HCT116 (cell line): ENCODE data around the gene NECTIN4. TPM values are rescaled to one million over a fixed set of nuclear protein-coding genes. Genes with fewer than 3 reads are reported as not detected.
A peak's percentile ranks its signal among the peaks of the same experiment; 100 is the strongest.

Experiments used
- ATAC-seq: fragments of 200-7000 bp; cut with Tn5 transposase; 2 replicates; pipeline ENCODE4 v1.9.1; 2020; ENCODE audit warnings: mild to moderate bottlenecking, moderate library complexity
- BruUV-seq: library from RNA; stranded (reverse); fragments of 400-500 nt; replicated peaks from 2 replicates; lab custom pipeline; 2021; lab: Mats Ljungman, UMichigan
- CTCF ChIA-PET: fragments of 300-600 bp; sonication (Branson Sonifier 250); formaldehyde crosslinking; loops from one replicate; lab custom pipeline; 2021; ENCODE audit warnings: antibody characterized with exemption; lab: Charles Lee
- POLR2A ChIA-PET: fragments of 300-600, 350-600 bp; sonication (Branson Sonifier 250); formaldehyde crosslinking; loops from one replicate; lab custom pipeline; 2021; ENCODE audit warnings: antibody characterized with exemption; lab: Charles Lee
- RAD21 ChIA-PET, 2 experiments: fragments of 300-600 bp; sonication (Branson Sonifier 250); formaldehyde crosslinking; loops; one replicate each; lab custom pipeline; 2023; ENCODE audit warnings: low total read pairs in 2 of 2; ENCODE audit not compliant: uncharacterized antibody in 2 of 2, unreplicated experiment in 2 of 2, low non-redundant PET in 1 of 2; lab: Charles Lee
- DNase-seq: peaks from one replicate; pipeline ENCODE4 v3.0.0-alpha.2; 2010; ENCODE audit warnings: low read depth, low spot score
- H2AFZ ChIP-seq: fragments of 200-600 bp; shearing (Covaris generic), sonication (generic); 2 replicates; pipeline ENCODE4 v1.6.1; 2017; ENCODE audit warnings: low read depth, mixed run types, mixed read lengths, antibody characterized with exemption, low read length; ENCODE audit not compliant: poor library complexity, severe bottlenecking
- H3K27ac ChIP-seq: 2 replicates; pipeline ENCODE4 v1.5.1; 2012; ENCODE audit warnings: low read depth, low read length
- H3K27me3 ChIP-seq: fragments of 200-600 bp; sonication (generic); 2 replicates; pipeline ENCODE4 v1.6.1; 2016; ENCODE audit warnings: mixed run types, low read length, mixed read lengths; ENCODE audit not compliant: insufficient read depth
- H3K36me3 ChIP-seq, 2 experiments: fragments of 200-500 bp in 1 of 2; fragments of 200-600 bp in 1 of 2; sonication (Bioruptor generic) in 1 of 2; sonication (generic) in 1 of 2; 2 replicates each; pipeline versions ENCODE4 v1.5.1 to v1.6.1; 2014 to 2016; ENCODE audit warnings: low read length in 2 of 2, inconsistent platforms in 1 of 2, mixed read lengths in 1 of 2, mixed run types in 1 of 2; ENCODE audit not compliant: insufficient read depth in 2 of 2, control insufficient read depth in 1 of 2
- H3K4me1 ChIP-seq, 2 experiments: fragments of 200-600 bp in 1 of 2; sonication (generic) in 1 of 2; 2 replicates each; pipeline versions ENCODE4 v1.5.1 to v1.6.1; 2012 to 2017; ENCODE audit warnings: low read length in 2 of 2, inconsistent platforms in 1 of 2, mild to moderate bottlenecking in 1 of 2, mixed read lengths in 1 of 2, mixed run types in 1 of 2, moderate library complexity in 1 of 2; ENCODE audit not compliant: insufficient read depth in 2 of 2, control insufficient read depth in 1 of 2
- H3K4me2 ChIP-seq: fragments of 200-600 bp; sonication (generic); 2 replicates; pipeline ENCODE4 v1.6.1; 2017; ENCODE audit warnings: mixed run types, low read length, mixed read lengths
- H3K4me3 ChIP-seq, 2 experiments: fragments of 200-600 bp in 1 of 2; sonication (generic) in 1 of 2; replicated peaks in 1 of 2; 2 replicates each; pipeline ENCODE4 v1.5.1; 2011 to 2016; ENCODE audit warnings: low read length in 2 of 2, control low read depth in 1 of 2, low read depth in 1 of 2, mild to moderate bottlenecking in 1 of 2, mixed read lengths in 1 of 2, mixed run types in 1 of 2
- H3K79me2 ChIP-seq: fragments of 200-600 bp; sonication (generic); 2 replicates; pipeline ENCODE4 v1.6.1; 2017; ENCODE audit warnings: mild to moderate bottlenecking, mixed run types, low read length, moderate library complexity, mixed read lengths; ENCODE audit not compliant: insufficient read depth
- H3K9ac ChIP-seq: fragments of 200-600 bp; sonication (generic); 2 replicates; pipeline ENCODE4 v1.6.1; 2016; ENCODE audit warnings: low read length, mixed read lengths
- H3K9me2 ChIP-seq: fragments of 200-600 bp; sonication (generic), shearing (Covaris generic); 2 replicates; pipeline ENCODE4 v1.6.1; 2017; ENCODE audit warnings: mixed run types, mild to moderate bottlenecking, moderate library complexity; ENCODE audit not compliant: insufficient read depth
- H3K9me3 ChIP-seq, 2 experiments: fragments of 200-500 bp in 1 of 2; fragments of 200-600 bp in 1 of 2; sonication (Bioruptor generic) in 1 of 2; sonication (generic) in 1 of 2; 2 replicates each; pipeline ENCODE4 v1.6.1; 2014 to 2017; ENCODE audit warnings: low read length in 2 of 2, mixed read lengths in 2 of 2, inconsistent platforms in 1 of 2, low read depth in 1 of 2, mild to moderate bottlenecking in 1 of 2, mixed run types in 1 of 2, moderate library complexity in 1 of 2; ENCODE audit not compliant: control insufficient read depth in 1 of 2, insufficient read depth in 1 of 2
- H4K20me1 ChIP-seq: fragments of 200-600 bp; sonication (generic), shearing (Covaris generic); 2 replicates; pipeline ENCODE4 v1.6.1; 2017; ENCODE audit warnings: mixed run types, mild to moderate bottlenecking, moderate library complexity; ENCODE audit not compliant: insufficient read depth
- ATF3 ChIP-seq: IDR thresholded peaks from 2 replicates; pipeline ENCODE4 v1.6.1; 2012
- CBX3 ChIP-seq: IDR thresholded peaks from 2 replicates; pipeline ENCODE4 v1.6.1; 2012; ENCODE audit warnings: low read depth
- CEBPB ChIP-seq: IDR thresholded peaks from 2 replicates; pipeline ENCODE4 v1.6.1; 2012; ENCODE audit warnings: low read depth
- CTCF ChIP-seq, 3 experiments: fragments of 200-600 bp in 1 of 3; sonication (generic) in 1 of 3; IDR thresholded peaks in 2 of 3; conservative IDR thresholded peaks in 1 of 3; 2 replicates each; pipeline ENCODE4 v1.5.1; 2012 to 2017; ENCODE audit warnings: low read depth in 2 of 3, low read length in 2 of 3, antibody characterized with exemption in 1 of 3, borderline replicate concordance in 1 of 3, control low read depth in 1 of 3, mild to moderate bottlenecking in 1 of 3, mixed read lengths in 1 of 3, mixed run types in 1 of 3, moderate library complexity in 1 of 3; ENCODE audit not compliant: insufficient read depth in 1 of 3
- EGR1 ChIP-seq: IDR thresholded peaks from 2 replicates; pipeline ENCODE4 v1.6.1; 2012; ENCODE audit warnings: low read depth
- ELF1 ChIP-seq: IDR thresholded peaks from 2 replicates; pipeline ENCODE4 v1.6.1; 2012; ENCODE audit warnings: low read depth, borderline replicate concordance
- EZH2phosphoT487 ChIP-seq: fragments of 200-600 bp; IDR thresholded peaks from 2 replicates; pipeline ENCODE4 v1.6.1; 2018; ENCODE audit warnings: antibody characterized with exemption, borderline replicate concordance
- FOSL1 ChIP-seq: IDR thresholded peaks from 2 replicates; pipeline ENCODE4 v1.6.1; 2012; ENCODE audit warnings: low read depth
- JUND ChIP-seq: IDR thresholded peaks from 2 replicates; pipeline ENCODE4 v1.6.1; 2012
- POLR2A ChIP-seq: IDR thresholded peaks from 2 replicates; pipeline ENCODE4 v1.7.0; 2011; ENCODE audit warnings: borderline replicate concordance; ENCODE audit not compliant: insufficient read depth, insufficient read length; ENCODE audit errors: extremely low read depth
- POLR2AphosphoS5 ChIP-seq: IDR thresholded peaks from 2 replicates; pipeline ENCODE4 v1.6.1; 2011; ENCODE audit warnings: mild to moderate bottlenecking, low read depth, low read length, moderate library complexity
- RAD21 ChIP-seq: IDR thresholded peaks from 2 replicates; pipeline ENCODE4 v1.6.1; 2012; ENCODE audit warnings: low read depth, mild to moderate bottlenecking
- SP1 ChIP-seq: IDR thresholded peaks from 2 replicates; pipeline ENCODE4 v1.6.1; 2012; ENCODE audit warnings: low read depth
- SRF ChIP-seq: IDR thresholded peaks from 2 replicates; pipeline ENCODE4 v1.6.1; 2012; ENCODE audit warnings: low read depth
- YY1 ChIP-seq: IDR thresholded peaks from 2 replicates; pipeline ENCODE4 v1.6.1; 2011; ENCODE audit warnings: low read length, low read depth, moderate library complexity, mild to moderate bottlenecking; ENCODE audit not compliant: insufficient replicate concordance; ENCODE audit errors: extremely low read depth
- ZBTB33 ChIP-seq: IDR thresholded peaks from 2 replicates; pipeline ENCODE4 v1.6.1; 2011; ENCODE audit warnings: mild to moderate bottlenecking, low read length, moderate library complexity; ENCODE audit not compliant: insufficient replicate concordance; ENCODE audit errors: extremely low read depth
- ZFX ChIP-seq: fragments of 450-650 bp; IDR thresholded peaks from 2 replicates; pipeline ENCODE4 v1.6.1; 2017
- intact Hi-C: fragments of 100-400 bp; cut with micrococcal nuclease; formaldehyde crosslinking; loops from 2 replicates; pipeline ENCODE4 v1.10.0; 2022
- total RNA-seq: library from RNA; stranded (reverse); gene quantifications from one replicate; pipeline ENCODE4 v1.2.1, GENCODE V29; 2021; ENCODE audit not compliant: unreplicated experiment
- TF ChIP-seq, protein P1 (sequence below): IDR thresholded peaks from 2 replicates; pipeline ENCODE4 v1.6.1; 2012
- TF ChIP-seq, protein P2 (sequence below): IDR thresholded peaks from 2 replicates; pipeline ENCODE4 v1.6.1; 2012; ENCODE audit warnings: low read depth

NECTIN4 gene
- total RNA-seq, 1 experiment from 2014 or later: 3.3 TPM

DNA sequence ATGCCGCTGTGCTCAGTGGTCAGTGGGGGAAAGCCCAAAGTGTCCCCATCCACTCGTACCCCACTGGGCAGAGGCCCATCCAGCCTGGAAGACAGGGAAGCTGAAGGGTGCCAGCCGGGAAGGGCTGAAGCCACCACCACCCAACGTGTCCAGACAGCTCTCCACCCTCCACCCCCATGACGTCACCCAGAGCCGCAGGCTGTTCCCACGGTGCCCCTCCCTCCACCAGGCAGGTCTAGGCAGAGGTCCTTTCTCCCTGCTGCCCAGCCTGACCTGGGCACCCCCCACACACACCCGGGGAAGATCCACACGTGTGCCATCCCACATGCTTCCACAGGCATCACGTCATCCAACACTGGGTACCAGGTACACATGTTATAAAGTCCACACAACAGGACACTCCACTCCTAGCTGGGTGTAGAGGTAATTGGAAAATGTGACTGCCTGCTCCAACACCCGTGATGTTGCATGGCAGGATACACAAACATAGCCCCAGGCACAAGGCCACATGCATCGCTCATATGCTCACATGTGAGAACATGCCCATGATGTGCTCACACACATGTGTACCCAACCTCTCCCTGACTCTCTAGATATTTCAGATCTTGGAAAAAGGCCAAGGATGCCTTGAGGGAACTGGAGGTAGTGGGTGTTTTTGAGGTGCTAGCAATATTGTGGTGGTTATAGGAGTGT is 14.5 kb downstream of the NECTIN4 start:
- Histone ChIP-seq H3K4me1 (peaks cover 0 to 38% of the 10 kb centered on the region in 2 experiments; a peak in 2 of 4 replicates), H2AFZ (no peak overlapping the region), H3K79me2 (no peaks in the 10 kb centered on the region), H3K9me2 (no peaks in the 10 kb centered on the region), H3K9ac (no peak overlapping the region), H3K36me3 (no peaks in the 10 kb centered on the region), H3K27ac (peak overlapping the region; percentile 31; the same call in 1 of the 2 replicates), H4K20me1 (no peaks in the 10 kb centered on the region), H3K27me3 (no peaks in the 10 kb centered on the region), H3K4me2 (peak overlapping the region; percentile 21), H3K9me3 (no peaks in the 10 kb centered on the region), H3K4me3 (no peak overlapping the region)
- DNase-seq: no peak
- no TSS peak for BruUV-seq
- no peak for ATAC-seq
- intact Hi-C loops: no loop called here
- TF ChIP-seq FOSL1: no peak
- TF ChIP-seq ZBTB33: no peak
- TF ChIP-seq CBX3: no peak
- TF ChIP-seq ELF1: no peak
- TF ChIP-seq CEBPB: no peak
- no peak for TF ChIP-seq YY1
- TF ChIP-seq RAD21: no peak
- TF ChIP-seq EZH2phosphoT487: no peak
- TF ChIP-seq EGR1: no peak
- no peak for TF ChIP-seq ATF3
- TF ChIP-seq SP1: no peak
- no peak for TF ChIP-seq CTCF (IDR thresholded peaks at IDR 0.05 in 2 of 3, conservative IDR thresholded peaks at IDR 0.05 in 1 of 3; ENCODE audit: borderline replicate concordance in 1 of 3, insufficient read depth in 1 of 3, low read depth in 2 of 3, low read length in 2 of 3)
- TF ChIP-seq ZFX: no peak
- TF ChIP-seq, protein P1, sequence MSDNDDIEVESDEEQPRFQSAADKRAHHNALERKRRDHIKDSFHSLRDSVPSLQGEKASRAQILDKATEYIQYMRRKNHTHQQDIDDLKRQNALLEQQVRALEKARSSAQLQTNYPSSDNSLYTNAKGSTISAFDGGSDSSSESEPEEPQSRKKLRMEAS: no peak
- TF ChIP-seq SRF: no peak
- TF ChIP-seq, protein P2, sequence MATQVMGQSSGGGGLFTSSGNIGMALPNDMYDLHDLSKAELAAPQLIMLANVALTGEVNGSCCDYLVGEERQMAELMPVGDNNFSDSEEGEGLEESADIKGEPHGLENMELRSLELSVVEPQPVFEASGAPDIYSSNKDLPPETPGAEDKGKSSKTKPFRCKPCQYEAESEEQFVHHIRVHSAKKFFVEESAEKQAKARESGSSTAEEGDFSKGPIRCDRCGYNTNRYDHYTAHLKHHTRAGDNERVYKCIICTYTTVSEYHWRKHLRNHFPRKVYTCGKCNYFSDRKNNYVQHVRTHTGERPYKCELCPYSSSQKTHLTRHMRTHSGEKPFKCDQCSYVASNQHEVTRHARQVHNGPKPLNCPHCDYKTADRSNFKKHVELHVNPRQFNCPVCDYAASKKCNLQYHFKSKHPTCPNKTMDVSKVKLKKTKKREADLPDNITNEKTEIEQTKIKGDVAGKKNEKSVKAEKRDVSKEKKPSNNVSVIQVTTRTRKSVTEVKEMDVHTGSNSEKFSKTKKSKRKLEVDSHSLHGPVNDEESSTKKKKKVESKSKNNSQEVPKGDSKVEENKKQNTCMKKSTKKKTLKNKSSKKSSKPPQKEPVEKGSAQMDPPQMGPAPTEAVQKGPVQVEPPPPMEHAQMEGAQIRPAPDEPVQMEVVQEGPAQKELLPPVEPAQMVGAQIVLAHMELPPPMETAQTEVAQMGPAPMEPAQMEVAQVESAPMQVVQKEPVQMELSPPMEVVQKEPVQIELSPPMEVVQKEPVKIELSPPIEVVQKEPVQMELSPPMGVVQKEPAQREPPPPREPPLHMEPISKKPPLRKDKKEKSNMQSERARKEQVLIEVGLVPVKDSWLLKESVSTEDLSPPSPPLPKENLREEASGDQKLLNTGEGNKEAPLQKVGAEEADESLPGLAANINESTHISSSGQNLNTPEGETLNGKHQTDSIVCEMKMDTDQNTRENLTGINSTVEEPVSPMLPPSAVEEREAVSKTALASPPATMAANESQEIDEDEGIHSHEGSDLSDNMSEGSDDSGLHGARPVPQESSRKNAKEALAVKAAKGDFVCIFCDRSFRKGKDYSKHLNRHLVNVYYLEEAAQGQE: no peak
- TF ChIP-seq POLR2A: no peak
- TF ChIP-seq POLR2AphosphoS5: no peak
- TF ChIP-seq JUND: no peak
- CTCF ChIA-PET: interaction anchor here (2.2 kb wide), 1 partner anchor 22 kb away, joined by 8 read pairs; no protein-coding TSS in a partner anchor
- RAD21 ChIA-PET: no interaction called here
- POLR2A ChIA-PET: interaction anchor here (0.6 kb wide), 1 partner anchor 29 kb away, joined by 3 read pairs; the partner anchor contains the start of gene USF1
